HS-27A (cell line): Measurements from ENCODE around the gene SEZ6L2.
"Not testable (repeated sequence)": the region's sequence is repeated elsewhere in the genome, so short reads cannot be mapped to it uniquely, and the experiment has no call there.

ENCODE experiments used
- DNase-seq: peaks from one replicate; pipeline ENCODE4 v3.0.0-alpha.2; 2012; ENCODE audit warnings: low read depth, missing footprints

Gene SEZ6L2

DNA sequence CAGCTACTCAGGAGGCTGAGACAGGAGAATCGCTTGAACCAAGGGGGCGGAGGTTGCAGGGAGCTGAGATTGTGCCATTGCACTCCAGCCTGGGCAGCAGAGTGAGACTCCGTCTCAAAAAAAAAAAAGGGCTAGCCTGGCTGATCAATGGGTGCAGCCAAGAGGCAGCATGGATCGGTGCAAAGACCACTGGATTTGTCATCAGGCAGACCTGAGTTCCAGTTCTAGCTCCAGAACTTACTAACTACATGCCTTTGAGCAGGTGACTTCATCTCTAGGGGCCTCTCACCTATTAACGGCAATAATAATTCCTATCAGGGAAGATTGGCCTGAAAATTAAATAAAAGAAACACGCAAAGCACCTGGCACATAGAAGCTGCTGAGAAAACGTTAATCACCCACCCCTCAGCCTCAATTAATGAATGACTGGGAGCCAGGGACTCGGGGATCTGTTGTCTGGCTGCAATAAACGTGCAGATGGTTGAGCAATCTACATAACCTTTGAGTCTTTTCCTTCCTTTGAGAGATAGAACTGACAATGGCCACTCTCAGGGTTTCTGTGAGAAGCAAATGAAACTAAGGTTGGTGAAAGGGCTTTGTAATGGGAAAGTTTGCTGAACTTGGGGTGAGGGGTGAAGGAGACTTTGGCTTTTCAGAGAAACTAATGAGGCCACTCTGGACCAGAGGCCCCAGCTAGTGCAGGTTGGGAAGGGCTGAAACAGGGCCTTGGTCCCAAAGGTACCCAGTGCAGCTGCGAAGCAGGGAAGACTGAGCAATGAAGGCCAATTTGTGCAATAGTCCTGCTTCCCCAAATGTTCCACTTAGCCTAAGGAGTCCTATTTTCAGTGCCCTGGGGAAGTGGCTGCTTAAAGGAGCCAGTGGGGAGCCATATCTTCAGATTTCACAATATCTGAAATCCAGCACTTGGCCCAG is 7.6 kb downstream of the SEZ6L2 start:
- DNase-seq = no peak

DNA sequence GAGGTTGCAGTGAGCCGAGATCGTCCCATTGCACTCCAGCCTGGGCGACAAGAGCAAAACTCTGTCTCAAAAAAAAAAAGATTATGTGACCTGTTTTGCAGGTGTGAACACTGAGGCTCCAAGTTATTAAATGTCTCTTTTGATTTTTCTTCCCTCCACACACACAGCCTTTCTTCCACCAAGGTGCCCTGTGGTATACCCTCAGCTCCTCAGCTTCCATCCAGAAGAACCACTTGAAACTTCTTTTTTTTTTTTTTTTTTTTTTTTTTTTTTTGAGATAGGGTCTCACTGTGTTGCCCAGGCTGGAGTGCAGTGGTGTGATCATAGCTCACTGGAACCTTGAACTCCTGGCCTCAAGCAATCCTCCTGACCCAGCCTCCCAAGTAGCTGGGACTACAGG is 10.0 kb downstream of the SEZ6L2 start:
- DNase-seq = not testable (repeated sequence)

DNA sequence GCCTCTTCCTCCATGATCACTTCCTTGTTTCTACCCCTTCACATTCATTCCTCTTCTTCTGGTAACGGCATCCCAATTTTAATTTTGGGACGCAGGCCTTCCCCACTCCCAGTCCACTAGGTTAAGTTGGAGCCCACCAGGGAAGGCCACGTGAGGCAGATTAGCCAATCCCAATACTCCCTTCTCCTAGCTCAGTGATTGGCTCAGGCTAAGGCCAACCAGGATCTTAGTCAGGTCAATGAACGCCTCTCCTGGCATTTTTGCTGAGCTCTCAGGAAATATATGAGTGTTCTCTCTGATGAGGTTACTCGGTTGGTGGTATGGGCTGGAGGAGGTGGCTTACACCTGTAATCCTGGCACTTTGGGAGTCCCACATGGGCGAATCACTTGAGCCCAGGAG is 15.4 kb downstream of the SEZ6L2 start:
- DNase-seq = no peak

DNA sequence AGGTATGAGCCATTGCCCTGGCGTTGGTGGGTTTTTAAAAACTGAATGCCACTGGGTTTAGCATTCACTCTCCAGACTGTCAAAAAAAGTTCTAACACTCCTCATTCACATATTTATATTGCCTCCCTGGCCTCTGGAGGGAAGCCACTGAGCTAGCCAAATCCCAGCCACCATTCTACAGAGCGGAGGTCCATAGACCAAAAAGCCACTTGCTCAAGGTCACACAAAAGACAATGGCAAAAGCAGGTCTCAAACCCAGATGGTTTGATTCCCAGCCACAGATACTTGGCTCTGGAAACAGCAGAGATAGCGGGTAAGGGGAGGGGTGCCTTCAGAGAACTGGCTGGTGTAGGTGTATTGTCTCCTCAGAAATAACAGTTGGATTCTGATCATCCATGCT is 18.3 kb downstream of the SEZ6L2 start:
- DNase-seq = no peak

DNA sequence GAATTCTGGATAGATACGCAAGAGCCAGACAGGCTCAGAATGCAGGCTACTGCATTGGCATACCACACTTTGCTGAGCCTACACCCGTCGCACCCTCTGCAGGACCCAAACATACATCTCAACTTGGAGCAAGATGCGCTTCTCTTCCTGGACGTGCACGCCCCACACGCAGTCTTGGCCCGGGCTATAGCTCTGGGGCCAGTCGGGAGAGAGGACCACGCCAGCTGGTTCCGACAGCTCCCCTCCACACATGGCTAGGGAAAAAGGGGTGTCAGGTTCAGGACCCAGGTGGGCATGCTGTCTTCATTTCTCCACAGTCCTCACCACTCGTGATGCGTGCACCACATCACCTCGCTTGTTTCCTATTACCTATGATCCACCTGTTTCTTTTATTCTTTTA is 21.2 kb downstream of the SEZ6L2 start:
- no peak for DNase-seq

DNA sequence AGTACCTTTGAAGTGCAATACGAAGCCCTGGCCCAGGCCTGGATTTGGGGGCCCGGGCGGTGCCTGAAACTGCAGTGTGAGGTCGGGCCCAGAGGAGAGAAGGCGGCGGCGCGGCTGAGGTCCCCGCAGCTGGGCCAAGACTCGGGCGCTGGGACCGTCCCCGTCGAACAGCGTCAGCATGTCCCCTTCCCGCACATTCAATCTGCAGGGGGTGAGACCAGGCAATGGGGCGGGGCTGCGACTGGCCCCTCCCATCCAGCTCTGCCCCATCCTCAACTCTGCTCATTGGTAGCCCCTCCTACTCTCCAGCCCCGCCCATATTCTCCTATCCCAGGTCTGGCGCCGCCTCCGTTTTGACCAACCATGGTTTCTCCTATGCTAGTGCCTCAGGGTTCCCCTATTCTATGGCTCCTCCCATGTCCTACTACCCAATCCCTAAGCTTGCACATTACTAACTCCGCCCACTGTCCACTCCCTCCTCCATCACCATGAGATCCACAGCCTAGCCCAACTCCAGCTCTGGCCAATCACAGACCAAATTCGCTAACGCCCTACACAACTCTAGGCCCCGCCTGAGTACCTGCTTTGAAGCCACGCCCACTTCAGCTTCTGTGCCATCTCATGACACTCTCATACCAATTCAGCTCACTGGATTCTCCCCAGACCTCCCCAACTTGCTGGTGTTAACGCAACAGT is 21.9 kb downstream of the SEZ6L2 start:
- DNase-seq = no peak

DNA sequence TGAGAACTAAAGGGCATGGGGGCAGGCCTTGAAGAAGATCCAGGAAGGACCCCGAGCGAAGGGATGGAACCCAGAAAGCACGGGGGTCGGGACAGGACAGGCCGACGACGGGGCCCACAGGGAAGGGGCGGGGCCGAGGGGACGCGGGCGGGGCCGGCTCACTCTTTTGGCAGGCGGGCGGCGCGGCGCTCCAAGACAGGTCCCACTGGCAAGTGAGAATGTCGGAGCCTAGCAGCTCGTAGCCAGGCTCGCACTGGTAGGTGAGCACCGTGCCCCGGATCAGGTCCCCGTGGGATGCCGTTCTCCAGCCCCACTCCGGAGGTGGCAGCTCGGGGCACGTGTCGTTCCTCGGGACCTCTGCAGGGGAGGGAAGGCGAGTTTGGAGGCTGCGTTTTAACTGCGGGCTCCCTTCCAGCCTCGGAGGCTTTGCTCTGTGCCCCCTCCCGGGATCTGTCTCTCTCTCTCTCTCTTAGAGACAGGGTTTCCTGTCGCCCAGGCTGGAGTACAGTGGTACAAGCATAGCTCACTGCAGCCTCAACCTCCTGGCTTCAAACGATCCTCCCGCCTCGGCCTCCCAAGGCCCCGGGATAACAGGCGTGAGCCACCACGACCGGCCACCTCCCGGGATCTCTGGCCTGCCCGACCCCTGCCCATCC is 22.6 kb downstream of the SEZ6L2 start:
- no peak for DNase-seq

DNA sequence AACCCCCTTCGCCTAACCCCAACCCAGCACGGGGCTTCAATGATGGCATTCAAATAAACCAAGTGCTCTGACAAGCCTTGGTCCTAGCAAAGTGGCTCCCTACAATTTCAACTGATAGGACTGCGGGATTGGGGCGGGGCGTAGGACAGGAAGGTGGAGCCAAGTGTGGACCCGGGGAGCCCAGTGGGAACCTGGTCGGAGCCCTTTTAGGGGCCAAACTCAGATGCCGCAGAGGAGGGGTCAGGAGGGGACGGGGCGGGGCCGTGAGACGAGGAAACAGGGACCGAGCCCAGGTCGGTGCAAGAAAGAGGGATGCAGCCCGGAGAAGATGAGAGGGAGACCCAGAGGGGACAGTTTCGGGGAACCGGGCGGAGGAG is 23.1 kb downstream of the SEZ6L2 start:
- DNase-seq = no peak

DNA sequence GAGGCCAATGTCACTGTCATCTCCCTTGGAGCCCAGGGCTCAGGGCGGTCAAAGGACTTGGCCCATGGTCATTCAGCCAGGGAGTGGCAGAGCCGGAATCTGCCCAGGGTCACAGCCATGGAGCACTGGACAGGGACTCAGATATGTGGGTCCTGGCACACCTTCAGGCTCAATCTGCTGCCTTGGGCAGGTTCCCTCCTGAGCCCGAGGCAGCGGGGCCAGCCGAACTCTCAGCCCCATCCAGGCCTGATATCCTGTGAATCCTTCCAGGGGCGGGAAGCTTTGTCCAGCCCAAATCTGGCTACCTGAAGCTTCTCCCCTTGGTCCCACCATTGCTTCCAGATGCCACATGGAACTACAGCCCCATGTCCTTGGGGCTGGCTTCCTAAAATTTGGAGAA is 24.1 kb downstream of the SEZ6L2 start:
- no peak for DNase-seq

DNA sequence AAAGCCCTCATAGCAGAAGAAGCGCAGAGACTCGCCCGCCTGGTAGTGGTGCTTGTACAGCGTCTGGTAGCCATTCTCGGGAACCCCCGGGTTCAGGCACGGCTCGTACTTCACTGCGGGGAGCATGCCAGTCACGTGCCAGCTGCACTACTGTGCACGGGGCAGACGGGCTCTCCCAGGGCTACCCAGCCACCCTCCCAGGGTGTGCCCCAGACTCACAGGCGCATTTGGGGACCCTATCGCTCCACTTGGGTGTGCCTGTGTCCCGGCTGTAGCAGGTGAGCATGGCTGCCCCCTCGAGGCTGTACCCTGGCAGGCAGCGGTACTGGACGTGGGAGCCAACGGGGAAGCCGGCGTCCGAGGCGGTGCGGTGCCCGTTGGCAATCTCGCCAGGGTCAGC is 26.0 kb downstream of the SEZ6L2 start:
- no peak for DNase-seq

DNA sequence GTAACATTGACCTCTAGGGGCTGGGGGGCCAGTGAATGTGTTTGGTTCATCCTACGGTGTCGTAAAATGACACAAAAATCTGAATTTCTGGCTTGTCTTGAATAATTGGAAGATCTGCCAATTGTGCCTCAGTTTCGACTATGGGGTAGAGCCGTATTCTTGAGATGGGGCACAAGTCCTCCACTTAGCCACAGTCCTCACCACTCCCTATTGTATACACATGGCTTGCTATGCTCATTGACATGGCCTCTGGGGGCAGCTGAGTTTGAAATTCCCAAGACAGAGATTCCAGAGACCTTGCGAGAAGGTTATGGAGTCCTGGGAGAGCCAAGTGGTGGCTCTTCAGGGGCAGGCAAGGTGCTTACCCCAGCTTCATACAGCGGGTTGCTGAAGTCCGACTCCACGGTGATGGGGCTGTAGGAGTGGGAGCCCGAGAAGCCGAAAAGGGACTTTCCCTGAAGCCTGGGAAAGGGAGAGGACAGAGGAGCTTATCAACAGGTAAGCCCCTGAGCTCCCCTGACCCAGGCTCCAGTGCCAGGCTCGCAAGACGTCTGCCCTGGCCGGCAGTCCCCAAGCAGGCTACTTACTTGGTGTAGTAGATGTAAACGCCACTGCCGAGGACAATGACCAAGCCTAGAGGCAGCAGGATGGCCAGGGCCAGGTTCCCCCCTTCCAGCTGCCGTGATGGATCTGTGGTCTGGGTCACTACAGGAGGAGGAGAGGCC is 27.4 kb downstream of the SEZ6L2 start:
- DNase-seq = no peak

DNA sequence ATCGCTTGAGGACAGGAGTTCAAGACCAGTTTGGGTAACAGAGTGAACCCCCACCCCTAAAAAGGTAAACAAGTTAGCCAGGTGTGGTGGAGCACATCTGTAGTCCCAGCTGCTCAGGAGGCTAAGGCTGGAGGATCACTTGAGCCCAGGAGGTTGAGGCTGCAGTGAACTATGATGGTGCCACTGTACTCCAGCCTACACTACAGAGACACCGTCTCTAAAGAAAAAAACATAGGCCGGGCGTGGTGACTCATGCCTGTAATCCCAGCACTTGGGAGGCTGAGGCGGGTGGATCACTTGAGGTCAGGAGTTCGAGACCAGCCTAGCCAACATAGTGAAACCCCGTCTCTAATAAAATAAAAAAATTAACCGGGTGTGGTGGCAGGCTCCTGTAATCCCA is 30.3 kb downstream of the SEZ6L2 start:
- DNase-seq = not testable (repeated sequence)

DNA sequence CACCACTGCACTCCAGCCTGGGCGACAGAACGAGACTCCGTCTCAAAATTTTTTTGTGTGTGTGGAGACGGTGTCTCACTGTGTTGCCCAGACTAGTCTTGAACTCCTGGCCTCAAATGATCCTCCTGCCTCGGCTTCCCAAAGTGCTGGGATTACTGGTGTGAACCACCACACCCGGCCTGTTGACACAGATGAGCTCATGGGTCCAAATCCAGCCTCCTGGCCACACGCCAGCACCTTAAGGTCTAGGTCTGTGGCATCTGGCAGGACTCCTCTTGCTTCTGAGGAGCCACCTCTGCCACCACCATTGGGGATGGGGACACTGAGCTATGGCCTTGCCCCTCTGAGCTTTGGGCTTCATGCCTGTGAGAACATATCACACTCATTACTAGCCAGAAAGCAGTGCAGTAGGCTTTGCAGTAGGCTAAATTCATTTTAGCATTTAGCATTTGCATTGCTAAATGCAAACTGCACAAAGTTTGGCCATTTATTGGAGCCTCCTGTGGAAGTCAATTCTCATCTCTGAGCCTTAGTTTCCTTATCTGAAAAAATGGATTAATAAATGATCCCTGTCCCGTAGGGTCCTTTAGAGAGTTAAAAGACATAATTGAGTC is 30.8 kb downstream of the SEZ6L2 start:
- DNase-seq = no peak

DNA sequence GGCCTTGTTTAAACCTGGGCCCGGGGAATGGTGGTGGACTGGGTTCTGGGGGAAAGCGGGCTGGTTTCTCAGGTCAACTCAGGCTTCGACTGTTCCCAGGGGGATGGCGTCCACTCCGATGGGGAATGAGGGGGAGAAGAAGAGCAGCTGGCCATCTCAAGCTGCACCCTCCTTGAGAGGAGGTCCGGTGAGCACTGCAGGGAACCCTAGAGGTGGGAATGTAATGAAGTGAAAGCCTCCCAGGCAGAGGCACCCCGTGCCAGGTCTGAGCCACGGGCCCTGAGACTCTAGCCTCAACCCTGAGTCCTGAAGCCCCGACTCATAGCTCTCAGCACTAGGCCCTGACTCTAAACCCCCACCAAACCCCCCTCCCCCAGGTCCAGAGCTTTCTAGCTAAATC is 35.1 kb downstream of the SEZ6L2 start:
- DNase-seq = no peak

DNA sequence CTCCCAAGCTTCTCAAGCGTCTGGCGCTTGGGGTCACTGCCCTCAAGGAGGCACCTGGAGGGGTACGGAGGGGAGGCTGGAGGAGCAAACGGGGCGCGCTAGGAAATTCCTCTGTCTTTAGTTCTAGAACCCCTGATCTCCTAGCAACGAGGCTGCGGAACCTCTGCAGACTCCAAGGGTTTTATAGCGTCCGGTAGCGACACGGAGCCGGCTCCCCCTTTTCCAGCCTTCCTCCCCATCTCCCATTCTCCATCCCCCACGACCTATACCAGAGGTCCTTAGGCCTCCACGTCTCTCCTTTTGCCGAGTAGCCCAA is 35.7 kb downstream of the SEZ6L2 start:
- no peak for DNase-seq

DNA sequence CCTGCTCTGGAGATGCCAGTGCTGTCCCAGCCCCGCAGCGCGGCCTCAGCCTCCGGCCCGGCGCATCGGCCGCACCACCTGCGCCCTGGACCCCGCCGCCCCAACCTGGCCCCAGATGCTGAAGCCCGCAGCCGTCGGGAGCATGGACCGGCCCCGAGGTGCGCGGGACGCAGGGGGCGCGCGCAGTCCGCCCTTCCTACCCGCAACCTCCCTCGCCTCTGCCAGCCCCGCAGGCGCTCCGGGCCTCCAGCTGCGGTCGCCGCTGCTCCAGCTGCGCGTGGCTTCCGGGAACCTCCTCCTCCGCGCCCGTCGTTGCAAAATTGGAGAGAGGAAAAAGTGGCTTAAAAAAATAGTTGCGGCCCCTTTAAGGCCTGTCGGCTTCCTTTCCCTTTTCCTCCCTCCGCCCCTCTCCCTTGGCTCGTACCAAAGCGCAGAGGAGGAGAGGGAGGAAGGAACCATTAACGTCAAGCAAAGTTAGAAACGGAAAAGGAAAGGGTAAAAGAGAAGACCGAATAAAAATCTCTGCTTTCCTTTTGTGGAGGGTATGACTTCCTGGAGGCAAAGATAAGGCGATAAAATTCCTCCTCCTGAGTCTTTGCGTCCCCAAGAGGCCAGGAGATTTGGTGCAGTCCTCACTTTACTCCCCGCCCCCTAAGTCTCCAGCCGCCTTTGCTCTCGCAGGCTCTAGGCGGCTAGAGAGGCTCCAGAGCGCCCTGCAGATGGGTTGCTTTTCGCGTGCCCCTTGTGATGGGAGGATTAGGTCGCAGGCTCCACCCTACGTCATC is 36.3 kb downstream of the SEZ6L2 start, which contains the start of gene CDIPT:
Gene CDIPT, minus strand, starts transcription at position 343 of the 785 bp plus-strand sequence. CDS start 369 bp downstream, outside the sequence.
- peak; percentile 92 for DNase-seq

DNA sequence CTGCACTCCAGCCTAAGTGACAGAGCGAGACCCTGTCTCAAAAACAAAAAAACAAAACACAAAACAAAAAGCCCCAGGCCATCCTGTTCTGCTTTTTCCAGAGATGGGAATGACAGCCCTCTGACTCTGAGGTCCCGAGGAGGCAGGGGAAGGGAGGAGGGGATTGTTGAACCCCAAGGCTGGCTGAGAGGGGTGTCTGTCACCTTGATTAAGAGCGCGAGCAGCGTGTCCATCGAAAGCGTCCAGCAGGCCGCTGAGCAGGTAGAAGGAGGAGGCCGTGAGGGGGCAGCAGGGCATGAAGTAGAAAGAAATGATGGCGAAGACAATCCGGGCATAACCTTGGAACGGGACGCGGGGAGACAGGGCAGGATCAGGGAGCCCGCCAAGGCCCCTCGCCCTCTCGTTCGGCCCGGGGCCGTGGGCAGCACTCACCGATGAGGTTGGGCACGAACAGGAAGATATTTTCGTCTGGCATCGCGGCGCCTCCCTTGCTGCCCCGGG is 36.9 kb downstream of the SEZ6L2 start:
- no peak for DNase-seq

DNA sequence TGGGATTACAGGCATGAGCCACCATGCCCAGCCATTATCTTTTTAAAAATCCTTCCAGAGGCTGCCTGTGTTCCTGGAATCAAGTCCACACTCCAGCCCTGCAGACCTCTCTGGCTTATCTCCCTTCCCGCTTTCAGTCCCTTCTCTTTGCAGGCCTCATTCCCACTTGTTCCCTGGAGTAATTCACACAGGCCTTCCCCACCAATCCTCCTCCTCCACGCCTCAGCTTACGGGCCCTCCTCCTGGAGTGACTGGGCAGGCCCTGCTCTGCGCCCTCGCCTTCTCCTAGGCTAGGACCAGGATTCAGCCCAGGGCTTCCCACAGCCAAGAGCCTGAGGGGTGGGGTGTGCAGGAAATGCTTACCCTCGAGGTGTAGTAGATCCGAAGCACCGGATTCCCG is 39.1 kb downstream of the SEZ6L2 start:
- DNase-seq = no peak

DNA sequence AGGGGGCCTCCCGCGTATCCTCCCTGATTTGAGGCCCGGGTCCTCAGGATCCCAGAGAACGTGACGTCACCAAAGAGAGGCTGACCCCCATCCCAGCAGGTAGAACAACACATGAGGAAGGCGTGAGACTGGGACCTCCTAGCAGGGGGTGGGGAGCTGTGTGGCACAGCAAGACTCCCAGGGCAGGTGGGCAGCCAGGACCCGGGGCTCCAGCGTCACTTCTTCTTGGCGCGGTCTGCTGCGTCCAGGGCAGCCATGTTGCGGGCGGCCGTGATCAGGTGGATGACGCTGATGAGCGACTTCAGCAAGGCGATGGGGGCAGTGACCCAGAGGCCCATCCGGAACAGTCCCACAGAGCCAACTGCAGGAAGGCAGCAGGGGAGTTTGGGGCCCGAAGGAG is 40.4 kb downstream of the SEZ6L2 start:
- DNase-seq = no peak

DNA sequence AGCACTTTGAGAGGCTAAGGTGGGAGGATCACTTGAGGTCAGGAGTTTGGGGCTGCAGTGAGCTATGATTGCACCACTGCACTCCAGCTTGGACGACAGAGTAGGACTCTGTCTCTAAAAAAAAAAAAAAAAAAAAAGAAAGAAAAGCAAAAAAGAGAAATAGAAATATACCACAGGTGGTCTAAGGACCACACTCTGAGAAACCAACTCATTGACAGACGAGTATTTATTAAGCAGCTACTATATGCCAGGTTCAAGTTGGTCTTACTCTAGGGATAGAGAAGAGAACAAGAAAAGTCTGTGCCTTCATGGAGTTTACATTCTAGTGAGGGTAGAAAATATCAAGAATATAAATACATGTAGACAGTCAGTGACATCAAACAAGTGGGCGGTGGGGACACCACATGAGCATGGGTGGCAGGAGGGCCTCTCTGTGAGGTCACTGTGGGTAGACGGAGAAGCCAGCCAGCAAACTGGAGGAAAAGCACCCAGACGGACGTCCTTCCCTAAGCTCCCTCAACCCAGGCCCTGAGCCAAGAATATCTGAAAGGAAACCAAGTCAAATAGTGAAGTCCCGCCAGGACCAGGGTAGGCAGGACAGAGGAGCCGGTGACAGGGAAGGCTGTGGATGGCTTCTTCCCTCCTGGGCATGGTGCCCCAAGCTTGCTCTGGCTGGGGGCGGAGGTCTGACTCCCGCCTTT is 41.1 kb downstream of the SEZ6L2 start:
- DNase-seq = no peak
